ENCODE results near the gene LRRC63.

DNA sequence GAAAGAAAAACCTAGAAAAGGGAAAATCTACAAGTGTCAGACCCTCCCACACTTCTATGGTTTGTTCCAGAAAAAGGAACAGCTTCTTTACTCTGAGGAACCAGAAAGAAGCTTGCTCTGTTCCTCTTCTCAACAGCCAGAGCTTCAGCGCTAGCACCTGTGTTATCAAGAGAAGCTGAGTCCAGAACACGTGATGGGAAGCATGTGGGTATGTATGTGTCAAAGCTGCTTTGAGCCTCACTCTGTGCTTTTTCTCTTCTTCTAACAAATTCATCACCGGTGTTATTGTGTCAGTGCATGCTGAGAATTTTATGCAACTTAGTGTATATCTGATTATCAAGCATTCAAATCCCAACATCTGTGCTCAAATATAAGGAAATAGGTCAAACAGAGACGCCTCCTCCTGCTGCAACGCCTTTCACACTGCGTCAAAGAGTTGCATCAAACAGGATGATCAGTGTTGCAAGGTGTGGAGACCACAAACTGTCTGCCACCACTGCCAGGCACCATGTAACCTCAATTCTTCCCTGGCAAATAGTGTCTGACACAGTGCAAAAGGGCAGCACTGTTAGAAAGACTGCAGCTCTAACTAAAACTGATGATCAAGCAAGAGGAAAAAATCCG is 83.9 kb downstream of the LRRC63 start:
- TF ChIP-seq, protein P1, sequence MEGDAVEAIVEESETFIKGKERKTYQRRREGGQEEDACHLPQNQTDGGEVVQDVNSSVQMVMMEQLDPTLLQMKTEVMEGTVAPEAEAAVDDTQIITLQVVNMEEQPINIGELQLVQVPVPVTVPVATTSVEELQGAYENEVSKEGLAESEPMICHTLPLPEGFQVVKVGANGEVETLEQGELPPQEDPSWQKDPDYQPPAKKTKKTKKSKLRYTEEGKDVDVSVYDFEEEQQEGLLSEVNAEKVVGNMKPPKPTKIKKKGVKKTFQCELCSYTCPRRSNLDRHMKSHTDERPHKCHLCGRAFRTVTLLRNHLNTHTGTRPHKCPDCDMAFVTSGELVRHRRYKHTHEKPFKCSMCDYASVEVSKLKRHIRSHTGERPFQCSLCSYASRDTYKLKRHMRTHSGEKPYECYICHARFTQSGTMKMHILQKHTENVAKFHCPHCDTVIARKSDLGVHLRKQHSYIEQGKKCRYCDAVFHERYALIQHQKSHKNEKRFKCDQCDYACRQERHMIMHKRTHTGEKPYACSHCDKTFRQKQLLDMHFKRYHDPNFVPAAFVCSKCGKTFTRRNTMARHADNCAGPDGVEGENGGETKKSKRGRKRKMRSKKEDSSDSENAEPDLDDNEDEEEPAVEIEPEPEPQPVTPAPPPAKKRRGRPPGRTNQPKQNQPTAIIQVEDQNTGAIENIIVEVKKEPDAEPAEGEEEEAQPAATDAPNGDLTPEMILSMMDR (conservative IDR thresholded peaks at IDR 0.05 in 1 of 2, IDR thresholded peaks at IDR 0.05 in 1 of 2; ENCODE audit: low read depth in 1 of 2, low read length in 2 of 2), result no peak
- TF ChIP-seq EZH2 (IDR thresholded peaks at IDR 0.05; ENCODE audit: low read length, missing control alignments), result no peak
